IMR-90 (cell line): ENCODE data around the gene PPP1R37. TPM values are rescaled to one million over a fixed set of nuclear protein-coding genes. Genes with fewer than 3 reads are reported as not detected.
A peak's percentile ranks its signal among the peaks of the same experiment; 100 is the strongest.

ENCODE experiments used
- ATAC-seq: fragments of 200-7000 bp; cut with Tn5 transposase; 2 replicates; pipeline ENCODE4 v1.9.1; 2020; ENCODE audit warnings: low read depth, mild to moderate bottlenecking, moderate library complexity
- BruUV-seq: library from RNA; stranded (reverse); fragments of 400-500 nt; replicated peaks from 2 replicates; lab custom pipeline; 2021; lab: Mats Ljungman, UMichigan
- CTCF ChIA-PET: fragments of 300-600 bp; formaldehyde crosslinking; extraction: SDS; loops from one replicate; lab custom pipeline; 2021; ENCODE audit warnings: antibody characterized with exemption; lab: Yijun Ruan, JAX
- POLR2A ChIA-PET: fragments of 300-600 bp; sonication (Branson Sonifier 250); formaldehyde crosslinking; loops from one replicate; lab custom pipeline; 2022; ENCODE audit warnings: antibody characterized with exemption; ENCODE audit not compliant: unreplicated experiment; lab: Charles Lee
- DNase-seq: peaks from one replicate; pipeline ENCODE4 v3.0.0; 2013
- H2AFZ ChIP-seq: replicated peaks from 2 replicates; pipeline ENCODE3; 2013; ENCODE audit warnings: low read length, mild to moderate bottlenecking; ENCODE audit not compliant: poor library complexity
- H2AK5ac ChIP-seq: 2 replicates; pipeline ENCODE4 v1.6.1; 2013; ENCODE audit warnings: low read depth, low read length, inconsistent platforms
- H2AK9ac ChIP-seq: replicated peaks from 2 replicates; pipeline ENCODE3; 2013; ENCODE audit warnings: mild to moderate bottlenecking, low read depth, low read length, moderate library complexity; ENCODE audit not compliant: poor library complexity
- H2BK120ac ChIP-seq: 2 replicates; pipeline ENCODE4 v1.6.1; 2013; ENCODE audit warnings: low read depth, low read length, inconsistent platforms
- H2BK15ac ChIP-seq: 3 replicates; pipeline ENCODE4 v1.6.1; 2013; ENCODE audit warnings: low read depth, low read length, inconsistent platforms
- H2BK20ac ChIP-seq: 2 replicates; pipeline ENCODE4 v1.6.1; 2013; ENCODE audit warnings: low read depth, mild to moderate bottlenecking, inconsistent platforms, low read length, moderate library complexity
- H2BK5ac ChIP-seq: 2 replicates; pipeline ENCODE4 v1.6.1; 2013; ENCODE audit warnings: mild to moderate bottlenecking, low read depth, low read length, inconsistent platforms; ENCODE audit not compliant: poor library complexity, severe bottlenecking
- H3K14ac ChIP-seq: replicated peaks from 2 replicates; pipeline ENCODE4 v1.6.1; 2013; ENCODE audit warnings: low read depth, low read length, inconsistent platforms
- H3K18ac ChIP-seq: 2 replicates; pipeline ENCODE4 v1.6.1; 2013; ENCODE audit warnings: low read depth, low read length, control low read depth
- H3K23ac ChIP-seq: 2 replicates; pipeline ENCODE4 v1.6.1; 2013; ENCODE audit warnings: low read depth, low read length, inconsistent platforms
- H3K27ac ChIP-seq: 2 replicates; pipeline ENCODE4 v1.5.1; 2013; ENCODE audit warnings: mild to moderate bottlenecking, control low read depth, low read length; ENCODE audit not compliant: insufficient read depth
- H3K27me3 ChIP-seq: 2 replicates; pipeline ENCODE4 v1.6.1; 2013; ENCODE audit warnings: low read length; ENCODE audit not compliant: control insufficient read depth, insufficient read depth
- H3K36me3 ChIP-seq: 2 replicates; pipeline ENCODE4 v1.6.1; 2013; ENCODE audit warnings: low read length, mixed read lengths; ENCODE audit not compliant: control insufficient read depth, insufficient read depth
- H3K4ac ChIP-seq: 2 replicates; pipeline ENCODE4 v1.6.1; 2013; ENCODE audit warnings: low read depth, low read length, inconsistent platforms
- H3K4me1 ChIP-seq: 2 replicates; pipeline ENCODE4 v1.6.1; 2013; ENCODE audit warnings: low read length, mixed read lengths; ENCODE audit not compliant: control insufficient read depth, insufficient read depth
- H3K4me2 ChIP-seq: 2 replicates; pipeline ENCODE4 v1.6.1; 2013; ENCODE audit warnings: low read depth, mild to moderate bottlenecking, control low read depth, low read length, moderate library complexity
- H3K4me3 ChIP-seq: 2 replicates; pipeline ENCODE4 v1.5.1; 2013; ENCODE audit warnings: low read depth, mild to moderate bottlenecking, control low read depth, low read length, moderate library complexity; ENCODE audit not compliant: insufficient read depth
- H3K56ac ChIP-seq: 2 replicates; pipeline ENCODE4 v1.6.1; 2013; ENCODE audit warnings: low read length, inconsistent platforms; ENCODE audit not compliant: insufficient read depth; ENCODE audit errors: extremely low read depth
- H3K79me1 ChIP-seq, 2 experiments: 2 replicates each; pipeline ENCODE4 v1.6.1; 2013; ENCODE audit warnings: low read length in 2 of 2, inconsistent platforms in 1 of 2, low read depth in 1 of 2
- H3K9ac ChIP-seq: 2 replicates; pipeline ENCODE4 v1.6.1; 2013; ENCODE audit warnings: low read depth, low read length, control low read depth
- H3K9me1 ChIP-seq: 2 replicates; pipeline ENCODE4 v1.6.1; 2013; ENCODE audit warnings: low read length, inconsistent platforms; ENCODE audit not compliant: insufficient read depth
- H3K9me3 ChIP-seq: 2 replicates; pipeline ENCODE4 v1.6.1; 2013; ENCODE audit warnings: low read length; ENCODE audit not compliant: control insufficient read depth, insufficient read depth
- H4K20me1 ChIP-seq: 2 replicates; pipeline ENCODE4 v1.6.1; 2013; ENCODE audit warnings: low read length, inconsistent platforms; ENCODE audit not compliant: insufficient read depth
- H4K5ac ChIP-seq: 2 replicates; pipeline ENCODE4 v1.6.1; 2013; ENCODE audit warnings: mild to moderate bottlenecking, low read depth, low read length, control low read depth
- H4K8ac ChIP-seq, 2 experiments: 2 replicates each; pipeline ENCODE4 v1.6.1; 2013; ENCODE audit warnings: low read depth in 2 of 2, low read length in 2 of 2, control low read depth in 1 of 2, inconsistent platforms in 1 of 2
- H4K91ac ChIP-seq: 2 replicates; pipeline ENCODE4 v1.6.1; 2013; ENCODE audit warnings: low read depth, low read length, inconsistent platforms; ENCODE audit not compliant: insufficient read depth
- BHLHE40 ChIP-seq: fragments of 150-350 bp; IDR thresholded peaks from 2 replicates; pipeline ENCODE4 v1.6.1; 2016; ENCODE audit warnings: mild to moderate bottlenecking, low read depth, low read length
- MAZ ChIP-seq: IDR thresholded peaks from 2 replicates; pipeline ENCODE4 v1.6.1; 2012; ENCODE audit warnings: low read depth, mild to moderate bottlenecking, low read length, improper control_type of control experiment, moderate library complexity, borderline replicate concordance
- POLR2A ChIP-seq: IDR thresholded peaks from 2 replicates; pipeline ENCODE4 v1.6.1; 2012; ENCODE audit warnings: mild to moderate bottlenecking, low read depth, low read length
- WGBS, 2 experiments: methylation state at CpG; one replicate each; pipeline versions ENCODE4 v1.1.5 to v1.1.7; 2013; ENCODE audit warnings: missing lambda C conversion rate in 2 of 2; ENCODE audit not compliant: insufficient read length in 1 of 2; ENCODE audit errors: extremely low coverage in 2 of 2; 5-methylcytosine and 5-hydroxymethylcytosine counted together
- dilution Hi-C: fragments of 300-500 bp; cut with HindIII; formaldehyde crosslinking; loops from one replicate; pipeline ENCODE4 v1.14.3; 2018; ENCODE audit warnings: low sequenced_read_pairs; ENCODE audit not compliant: unreplicated experiment
- in situ Hi-C: fragments of 300-500 bp; cut with MboI; formaldehyde crosslinking; loops from 3 replicates; pipeline ENCODE4 v1.14.3; 2019; ENCODE audit warnings: low sequenced_read_pairs, inconsistent platforms, mixed read lengths
- intact Hi-C: fragments of 100-400 bp; cut with micrococcal nuclease; formaldehyde crosslinking; loops from 2 replicates; pipeline ENCODE4 v1.10.0; 2022
- polyA plus RNA-seq, 3 experiments: library from polyadenylated mRNA; depleted of rRNA; stranded (reverse); fragments of >200 nt; gene quantifications; 2 replicates each; pipeline ENCODE4 v1.2.3, GENCODE V29; 2012; ENCODE audit warnings: low replicate concordance in 1 of 3
- total RNA-seq: library from RNA; depleted of rRNA; stranded (reverse); fragments of >200 nt; gene quantifications from 2 replicates; pipeline ENCODE4 v1.2.3, GENCODE V29; 2012
- TF ChIP-seq, protein P1 (sequence below): fragments of 150-350 bp; IDR thresholded peaks from 2 replicates; pipeline ENCODE4 v1.6.1; 2017; ENCODE audit warnings: mild to moderate bottlenecking, antibody characterized with exemption, low read length, low read depth
- TF ChIP-seq, protein P2 (sequence below): conservative IDR thresholded peaks from 2 replicates; pipeline ENCODE4 v1.5.1; 2012; ENCODE audit warnings: mild to moderate bottlenecking, low read depth, low read length, improper control_type of control experiment

The PPP1R37 gene
- total and polyA plus RNA-seq, 2 of the 4 experiments (the other 2 are of a cell fraction): 13.1 to 18.5 TPM

DNA sequence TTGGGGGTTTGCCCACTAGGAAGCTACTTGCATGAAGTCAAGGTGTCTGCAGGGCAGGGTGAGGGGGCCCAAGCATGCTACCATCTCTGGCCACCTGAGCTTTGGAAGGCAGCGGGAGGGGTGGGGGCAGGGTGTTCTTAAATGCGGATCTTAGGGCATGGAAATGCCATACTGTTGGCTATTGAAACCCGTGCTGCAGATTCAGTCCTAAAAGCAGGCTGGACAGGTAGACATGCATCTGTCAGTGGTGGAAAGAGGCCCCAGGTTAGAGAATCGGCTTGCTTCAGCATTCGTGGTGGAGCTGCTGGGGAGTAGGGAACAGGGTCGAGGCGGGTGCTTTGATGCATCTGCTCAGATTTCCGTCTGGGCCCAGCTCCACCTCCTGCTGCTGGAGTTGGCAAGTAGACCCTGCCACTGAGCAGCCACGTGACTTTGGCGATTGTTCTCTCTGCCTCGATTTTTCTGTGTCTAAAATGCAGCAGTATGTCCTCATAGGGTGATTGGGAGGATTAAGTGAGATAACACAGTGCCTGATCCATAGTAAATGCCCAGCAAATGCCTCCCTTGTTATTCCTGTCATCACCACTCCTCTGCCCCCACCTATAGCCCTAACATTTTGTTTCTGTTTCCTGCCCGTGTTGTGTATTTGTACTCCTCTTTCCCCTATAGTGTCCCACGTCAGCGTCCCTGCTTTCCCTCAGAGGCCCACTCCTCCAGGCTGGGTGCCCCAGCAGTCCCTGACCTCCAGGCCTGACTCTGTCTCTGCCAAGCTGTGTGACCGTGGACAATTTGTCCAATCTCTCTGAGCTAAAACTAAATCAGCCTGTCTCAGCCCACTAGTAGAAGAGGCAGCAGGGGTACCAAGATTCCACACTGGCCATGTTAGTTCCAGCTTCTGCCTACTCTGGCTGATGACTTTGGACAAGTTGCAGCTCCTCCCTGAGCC is 5.8 kb downstream of the PPP1R37 start:
- no peak overlapping the region for H3K18ac ChIP-seq
- peak overlapping the region in 1 of 2 experiments; percentile 47; a peak in 1 of 4 replicates for H4K8ac ChIP-seq
- peak overlapping the region; percentile 16; the same call in 1 of the 2 replicates for H3K9ac ChIP-seq
- peaks cover 31 to 93% of the 10 kb centered on the region in 2 experiments for H3K79me1 ChIP-seq
- WGBS, 2 experiments: 44% methylated on average over 9 of the region's 15 CpGs; no CpG with 5 or more reads in 1 of the 2 experiments
- H2BK5ac ChIP-seq: peak overlapping the region; percentile 34
- TF ChIP-seq MAZ (no peak), BHLHE40 (peak; percentile 24; the same call in 1 of the 2 replicates), POLR2A (no peak)
- TF ChIP-seq, protein P1, sequence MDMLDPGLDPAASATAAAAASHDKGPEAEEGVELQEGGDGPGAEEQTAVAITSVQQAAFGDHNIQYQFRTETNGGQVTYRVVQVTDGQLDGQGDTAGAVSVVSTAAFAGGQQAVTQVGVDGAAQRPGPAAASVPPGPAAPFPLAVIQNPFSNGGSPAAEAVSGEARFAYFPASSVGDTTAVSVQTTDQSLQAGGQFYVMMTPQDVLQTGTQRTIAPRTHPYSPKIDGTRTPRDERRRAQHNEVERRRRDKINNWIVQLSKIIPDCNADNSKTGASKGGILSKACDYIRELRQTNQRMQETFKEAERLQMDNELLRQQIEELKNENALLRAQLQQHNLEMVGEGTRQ: peak; percentile 59
- TF ChIP-seq, protein P2, sequence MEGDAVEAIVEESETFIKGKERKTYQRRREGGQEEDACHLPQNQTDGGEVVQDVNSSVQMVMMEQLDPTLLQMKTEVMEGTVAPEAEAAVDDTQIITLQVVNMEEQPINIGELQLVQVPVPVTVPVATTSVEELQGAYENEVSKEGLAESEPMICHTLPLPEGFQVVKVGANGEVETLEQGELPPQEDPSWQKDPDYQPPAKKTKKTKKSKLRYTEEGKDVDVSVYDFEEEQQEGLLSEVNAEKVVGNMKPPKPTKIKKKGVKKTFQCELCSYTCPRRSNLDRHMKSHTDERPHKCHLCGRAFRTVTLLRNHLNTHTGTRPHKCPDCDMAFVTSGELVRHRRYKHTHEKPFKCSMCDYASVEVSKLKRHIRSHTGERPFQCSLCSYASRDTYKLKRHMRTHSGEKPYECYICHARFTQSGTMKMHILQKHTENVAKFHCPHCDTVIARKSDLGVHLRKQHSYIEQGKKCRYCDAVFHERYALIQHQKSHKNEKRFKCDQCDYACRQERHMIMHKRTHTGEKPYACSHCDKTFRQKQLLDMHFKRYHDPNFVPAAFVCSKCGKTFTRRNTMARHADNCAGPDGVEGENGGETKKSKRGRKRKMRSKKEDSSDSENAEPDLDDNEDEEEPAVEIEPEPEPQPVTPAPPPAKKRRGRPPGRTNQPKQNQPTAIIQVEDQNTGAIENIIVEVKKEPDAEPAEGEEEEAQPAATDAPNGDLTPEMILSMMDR: no peak
- H3K56ac ChIP-seq: no peak overlapping the region
- in situ Hi-C loops (no loop called here), intact Hi-C loops (no loop called here), dilution Hi-C loops (no loop called here)
- H3K4me3 ChIP-seq: no peak overlapping the region
- BruUV-seq: no TSS peak
- peak overlapping the region; percentile 87 for H2AFZ ChIP-seq
- peaks cover 92% of the 10 kb centered on the region for H4K20me1 ChIP-seq
- H3K23ac ChIP-seq: peak overlapping the region; percentile 21; the same call in 1 of the 2 replicates
- peak overlapping the region; percentile 32 for H2BK120ac ChIP-seq
- H4K5ac ChIP-seq: peak overlapping the region; percentile 1; the same call in 1 of the 2 replicates
- H2AK9ac ChIP-seq: peak overlapping the region; percentile 97
- ChIA-PET CTCF (interaction anchor here (1.5 kb wide), 1 partner anchor 32 kb away, joined by 3 read pairs; no protein-coding TSS in a partner anchor), POLR2A (interaction anchor here (0.7 kb wide), 1 partner anchor 10 kb away, joined by 6 read pairs; no protein-coding TSS in a partner anchor)
- peak overlapping the region; percentile 31 for H3K27ac ChIP-seq
- H4K91ac ChIP-seq: 0 out of 2 replicates have a peak overlapping the region, but pooled peaks have one; percentile 2
- 0 out of 2 replicates have a peak overlapping the region, but pooled peaks have one; percentile 16 for H2BK20ac ChIP-seq
- peak overlapping the region; percentile 48; the same call in 1 of the 3 replicates for H2BK15ac ChIP-seq
- H2AK5ac ChIP-seq: peak overlapping the region; percentile 75; the same call in 1 of the 2 replicates
- ATAC-seq (peak; percentile 27), DNase-seq (peak; percentile 45)
- 0 out of 2 replicates have a peak, but pooled peaks cover 1% of the 10 kb centered on the region for H3K36me3 ChIP-seq
- peaks cover 56% of the 10 kb centered on the region for H3K9me1 ChIP-seq
- peaks cover 45% of the 10 kb centered on the region for H3K4me1 ChIP-seq
- no peaks in the 10 kb centered on the region for H3K27me3 ChIP-seq
- H3K4ac ChIP-seq: peak overlapping the region; percentile 49; the same call in 1 of the 2 replicates
- H3K9me3 ChIP-seq: no peaks in the 10 kb centered on the region
- H3K4me2 ChIP-seq: peak overlapping the region; percentile 65
- H3K14ac ChIP-seq: peak overlapping the region; percentile 4; the same call in 1 of the 2 replicates
